Suprapubic skin (tissue), 4 donors: Measurements from ENCODE around the gene CYP4F22. TPM values are rescaled to one million over a fixed set of nuclear protein-coding genes. Genes with fewer than 3 reads are reported as not detected.
"Not testable (repeated sequence)": the region's sequence is repeated elsewhere in the genome, so short reads cannot be mapped to it uniquely, and the experiment has no call there.

ENCODE experiments used
- DNase-seq, 2 donors: peaks; one replicate each; pipeline ENCODE4 v3.0.0-alpha.2; 2019; ENCODE audit warnings: low spot score in 2 of 2
- H3K27ac ChIP-seq: fragments of 200-600 bp; sonication (generic); one replicate; pipeline ENCODE4 v1.5.1; 2019
- H3K27me3 ChIP-seq: fragments of 200-600 bp; sonication (generic); one replicate; pipeline ENCODE4 v1.5.1; 2019
- H3K36me3 ChIP-seq: fragments of 200-600 bp; sonication (generic); one replicate; pipeline ENCODE4 v1.5.1; 2019
- H3K4me1 ChIP-seq: fragments of 200-600 bp; sonication (generic); one replicate; pipeline ENCODE4 v1.5.1; 2019
- H3K4me3 ChIP-seq: fragments of 200-600 bp; sonication (generic); one replicate; pipeline ENCODE4 v1.5.1; 2019; ENCODE audit warnings: mild to moderate bottlenecking
- H3K9me3 ChIP-seq: fragments of 200-600 bp; sonication (generic); one replicate; pipeline ENCODE4 v1.5.1; 2019
- EP300 ChIP-seq: sonication (generic); formaldehyde crosslinking; IDR thresholded peaks from one replicate; pipeline ENCODE4 v1.6.1; 2017; ENCODE audit warnings: antibody characterized with exemption
- POLR2A ChIP-seq, 2 donors: fragments of 450-650 bp; IDR thresholded peaks; one replicate each; pipeline ENCODE4 v1.6.1; 2017; ENCODE audit warnings: antibody characterized with exemption in 2 of 2, mild to moderate bottlenecking in 2 of 2, moderate library complexity in 2 of 2
- POLR2AphosphoS5 ChIP-seq, 3 donors: sonication (generic); formaldehyde crosslinking; IDR thresholded peaks; one replicate each; pipeline ENCODE4 v1.6.1; 2017; ENCODE audit warnings: antibody characterized with exemption in 3 of 3
- whole genome bisulfite sequencing: methylation state at CpG from one replicate; pipeline ENCODE4 v1.1.5; 2018; 5-methylcytosine and 5-hydroxymethylcytosine counted together
- total RNA-seq, 4 donors: library from RNA; depleted of rRNA; stranded (reverse); fragments of >200 nt; gene quantifications; one replicate each; pipeline ENCODE4 v1.1.0, GENCODE V29; 2016
- TF ChIP-seq, protein P1 (sequence below), 2 donors: fragments of 200-600 bp in 1 of 2; fragments of 450-650 bp in 1 of 2; sonication (generic) in 1 of 2; IDR thresholded peaks; one replicate each; pipeline ENCODE4 v1.5.1; 2016 to 2019; ENCODE audit warnings: antibody characterized with exemption in 2 of 2, mild to moderate bottlenecking in 1 of 2, moderate library complexity in 1 of 2

Gene CYP4F22
- total RNA-seq, 4 donors from 2014 or later, result 26.0 to 77.7 (median 55.5) TPM

DNA sequence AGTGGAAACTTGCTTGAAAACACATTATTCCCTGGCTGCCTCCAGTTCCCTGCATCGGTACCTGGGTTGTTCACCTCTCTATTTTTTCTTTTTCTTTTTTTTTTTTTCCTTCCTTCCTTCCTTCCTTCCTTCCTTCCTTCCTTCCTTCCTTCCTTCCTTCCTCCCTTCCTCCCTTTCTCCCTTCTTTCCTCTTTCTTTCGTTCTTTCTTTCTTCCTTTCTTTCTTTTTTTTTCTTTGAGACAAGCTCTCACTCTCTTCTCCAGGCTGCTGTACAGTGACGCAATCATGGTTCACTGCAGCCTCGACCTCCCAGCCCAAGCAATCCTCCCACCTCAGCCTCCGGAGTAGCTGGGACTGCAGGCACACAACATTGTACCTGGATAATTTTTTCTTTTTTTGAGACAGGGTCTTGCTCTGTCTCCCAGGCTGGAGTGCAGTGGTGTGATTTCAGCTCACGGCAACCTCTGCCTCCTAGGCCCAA lies 40.6 kb upstream of the CYP4F22 start:
- Histone ChIP-seq H3K27me3 (peaks cover 49% of the 10 kb centered on the region), H3K36me3 (no peaks in the 10 kb centered on the region), H3K4me3 (no peak overlapping the region), H3K4me1 (peaks cover 14% of the 10 kb centered on the region), H3K9me3 (no peaks in the 10 kb centered on the region), H3K27ac (no peak overlapping the region)
- 80% methylated on average over 6 of the region's 6 CpGs for WGBS
- TF ChIP-seq POLR2AphosphoS5 (IDR thresholded peaks at IDR 0.05) (no peak), EP300 (no peak), POLR2A (IDR thresholded peaks at IDR 0.05) (no peak)
- TF ChIP-seq, protein P1, sequence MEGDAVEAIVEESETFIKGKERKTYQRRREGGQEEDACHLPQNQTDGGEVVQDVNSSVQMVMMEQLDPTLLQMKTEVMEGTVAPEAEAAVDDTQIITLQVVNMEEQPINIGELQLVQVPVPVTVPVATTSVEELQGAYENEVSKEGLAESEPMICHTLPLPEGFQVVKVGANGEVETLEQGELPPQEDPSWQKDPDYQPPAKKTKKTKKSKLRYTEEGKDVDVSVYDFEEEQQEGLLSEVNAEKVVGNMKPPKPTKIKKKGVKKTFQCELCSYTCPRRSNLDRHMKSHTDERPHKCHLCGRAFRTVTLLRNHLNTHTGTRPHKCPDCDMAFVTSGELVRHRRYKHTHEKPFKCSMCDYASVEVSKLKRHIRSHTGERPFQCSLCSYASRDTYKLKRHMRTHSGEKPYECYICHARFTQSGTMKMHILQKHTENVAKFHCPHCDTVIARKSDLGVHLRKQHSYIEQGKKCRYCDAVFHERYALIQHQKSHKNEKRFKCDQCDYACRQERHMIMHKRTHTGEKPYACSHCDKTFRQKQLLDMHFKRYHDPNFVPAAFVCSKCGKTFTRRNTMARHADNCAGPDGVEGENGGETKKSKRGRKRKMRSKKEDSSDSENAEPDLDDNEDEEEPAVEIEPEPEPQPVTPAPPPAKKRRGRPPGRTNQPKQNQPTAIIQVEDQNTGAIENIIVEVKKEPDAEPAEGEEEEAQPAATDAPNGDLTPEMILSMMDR (IDR thresholded peaks at IDR 0.05), result no peak
- DNase-seq, result no peak

DNA sequence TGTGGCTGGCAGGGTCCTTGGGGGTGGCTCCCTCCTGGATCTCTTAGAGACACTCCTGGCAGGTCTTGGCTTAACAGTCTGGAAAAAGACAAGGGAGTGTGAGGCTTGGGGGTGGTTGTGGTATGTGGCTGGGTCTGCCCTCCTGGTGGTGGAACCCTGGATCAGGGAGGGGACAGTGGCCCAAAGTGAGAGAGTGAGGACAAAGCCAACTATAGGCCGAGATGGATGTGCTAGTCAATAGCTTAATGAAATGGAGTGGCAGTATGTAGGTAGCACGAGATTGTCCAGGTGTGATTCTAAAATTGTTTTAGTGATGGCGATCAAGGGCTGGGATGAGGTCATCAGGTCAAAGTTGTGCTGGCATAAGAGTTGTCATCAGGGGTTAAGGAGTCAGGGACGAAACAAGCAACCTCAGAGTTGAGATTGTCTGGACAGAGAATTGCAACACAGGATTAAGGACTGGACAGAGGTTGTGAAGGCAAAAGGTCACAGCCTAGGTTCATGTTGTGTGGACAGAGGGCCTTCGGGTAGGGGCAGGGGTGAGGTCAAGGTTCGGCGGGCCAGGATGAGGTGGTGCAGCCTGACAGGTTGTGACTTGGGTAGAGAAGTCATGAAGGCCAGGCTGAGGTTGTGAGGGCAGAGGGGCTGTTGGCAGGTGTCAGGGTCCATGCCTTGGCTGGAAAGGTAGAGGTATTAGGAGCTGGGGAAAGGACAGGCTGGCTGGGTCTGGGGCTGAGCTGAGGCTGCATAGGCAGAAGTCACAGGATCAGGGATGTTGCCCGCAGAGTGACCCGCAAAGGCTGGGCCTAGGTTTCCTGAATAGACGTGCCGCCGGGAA lies 39.4 kb upstream of the CYP4F22 start:
- no peak overlapping the region for H3K27ac ChIP-seq
- no peaks in the 10 kb centered on the region for H3K9me3 ChIP-seq
- H3K4me3 ChIP-seq, result peak overlapping the region; percentile 34
- TF ChIP-seq EP300 (no peak), POLR2AphosphoS5 (IDR thresholded peaks at IDR 0.05) (no peak), POLR2A (IDR thresholded peaks at IDR 0.05) (no peak)
- TF ChIP-seq, protein P1 (IDR thresholded peaks at IDR 0.05), result no peak
- no peaks in the 10 kb centered on the region for H3K36me3 ChIP-seq
- 70% methylated on average over 12 of the region's 12 CpGs for WGBS
- H3K4me1 ChIP-seq, result peaks cover 14% of the 10 kb centered on the region
- peak in 1 of 2 donors; percentile 40 for DNase-seq
- H3K27me3 ChIP-seq, result peaks cover 45% of the 10 kb centered on the region

DNA sequence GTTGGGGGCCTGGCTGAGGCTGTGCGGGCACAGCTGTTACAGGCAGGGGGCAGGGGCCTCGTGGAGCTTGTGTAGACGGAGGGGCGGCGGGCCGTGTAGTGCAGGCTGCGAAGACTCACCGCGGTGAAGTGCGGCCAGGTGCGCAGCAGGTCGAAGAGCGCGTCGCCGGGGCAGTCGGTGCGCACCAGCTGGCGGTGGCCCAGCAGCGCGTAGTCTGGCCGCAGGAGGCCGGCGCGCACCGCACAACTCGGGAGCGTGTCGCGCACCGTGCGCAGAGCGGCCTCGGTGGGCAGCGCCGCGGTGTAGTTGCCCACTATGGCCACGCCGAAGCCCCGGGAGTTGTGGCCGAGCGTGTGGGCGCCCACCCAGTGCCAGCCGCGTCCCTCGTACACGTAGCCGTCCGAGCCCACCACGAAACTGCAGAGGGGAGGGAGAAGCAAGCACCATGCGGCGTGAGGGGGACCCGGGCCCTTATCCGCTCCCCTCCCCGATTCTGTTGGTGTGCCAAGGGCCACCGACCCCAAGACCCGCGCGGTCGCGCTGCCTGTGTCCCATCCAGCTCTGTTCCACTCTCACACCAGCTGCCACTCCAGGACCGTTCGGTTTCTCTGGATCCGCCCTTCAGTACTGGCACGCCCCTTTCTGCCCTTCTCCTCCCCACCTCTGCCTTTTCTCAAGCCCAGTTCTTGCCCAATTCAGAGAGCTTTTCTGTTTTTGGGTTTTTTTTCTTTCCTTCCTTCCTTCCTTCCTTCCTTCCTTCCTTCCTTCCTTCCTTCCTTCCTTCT lies 38.6 kb upstream of the CYP4F22 start:
- TF ChIP-seq POLR2AphosphoS5 (IDR thresholded peaks at IDR 0.05) (no peak), POLR2A (IDR thresholded peaks at IDR 0.05) (no peak), EP300 (no peak)
- TF ChIP-seq, protein P1 (IDR thresholded peaks at IDR 0.05), result no peak
- peaks cover 11% of the 10 kb centered on the region for H3K4me1 ChIP-seq
- peak overlapping the region; percentile 34 for H3K4me3 ChIP-seq
- no peak for DNase-seq
- no peaks in the 10 kb centered on the region for H3K36me3 ChIP-seq
- H3K27me3 ChIP-seq, result peaks cover 37% of the 10 kb centered on the region
- no peak overlapping the region for H3K27ac ChIP-seq
- 5% methylated on average over 30 of the region's 65 CpGs for WGBS
- H3K9me3 ChIP-seq, result no peaks in the 10 kb centered on the region

DNA sequence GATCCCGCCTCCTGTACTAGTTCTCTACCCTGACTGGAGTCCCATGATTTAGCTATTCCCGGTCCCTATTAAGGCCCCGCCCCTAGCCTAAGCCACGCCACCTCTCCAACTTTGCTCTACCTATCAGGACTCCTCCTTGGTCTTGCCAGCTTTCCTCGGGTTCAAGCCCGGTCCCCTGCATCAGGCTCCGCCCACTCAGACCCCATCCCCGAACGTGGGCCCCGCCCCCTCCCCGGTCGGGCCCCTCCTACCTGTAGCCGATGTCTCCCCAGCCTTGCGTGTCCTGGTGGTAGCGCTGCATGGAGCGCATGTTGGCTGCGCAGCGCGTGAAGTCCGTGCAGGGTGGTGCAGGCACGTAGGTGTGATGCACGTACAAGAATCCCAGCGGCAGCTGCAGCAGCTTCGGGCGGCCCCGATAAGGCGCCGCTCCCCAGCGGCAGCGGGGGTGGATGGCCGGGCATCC lies 36.7 kb upstream of the CYP4F22 start:
- peaks cover 37% of the 10 kb centered on the region for H3K27me3 ChIP-seq
- no peak overlapping the region for H3K4me3 ChIP-seq
- DNase-seq, result no peak
- H3K4me1 ChIP-seq, result peaks cover 10% of the 10 kb centered on the region
- no peak overlapping the region for H3K27ac ChIP-seq
- peaks cover 4% of the 10 kb centered on the region for H3K9me3 ChIP-seq
- H3K36me3 ChIP-seq, result no peaks in the 10 kb centered on the region
- TF ChIP-seq, protein P1 (IDR thresholded peaks at IDR 0.05), result no peak
- TF ChIP-seq EP300, result no peak
- no peak for TF ChIP-seq POLR2AphosphoS5 (IDR thresholded peaks at IDR 0.05)
- TF ChIP-seq POLR2A (IDR thresholded peaks at IDR 0.05), result no peak
- 48% methylated on average over 21 of the region's 31 CpGs for WGBS

GRCh38 chr19:15473821-15474220 lies 34.5 kb upstream of the CYP4F22 start:
- 57% methylated on average over 4 of the region's 4 CpGs for WGBS
- not testable (repeated sequence) for H3K27ac ChIP-seq, DNase-seq, H3K4me1 ChIP-seq, H3K9me3 ChIP-seq, H3K36me3 ChIP-seq, H3K4me3 ChIP-seq
- peaks cover 29% of the 10 kb centered on the region for H3K27me3 ChIP-seq
